RWPE1 (cell line): ENCODE measurements around the gene GLRA1.
"Not testable (repeated sequence)": the region's sequence is repeated elsewhere in the genome, so short reads cannot be mapped to it uniquely, and the experiment has no call there.

Source experiments
- CTCF ChIA-PET: fragments of 350-600 bp; sonication (Branson Sonifier 250); formaldehyde crosslinking; extraction: SDS; loops from one replicate; lab custom pipeline; 2021; lab: Yijun Ruan, JAX
- POLR2A ChIA-PET: fragments of 400-600 bp; formaldehyde crosslinking; extraction: SDS; loops from one replicate; lab custom pipeline; 2020; ENCODE audit warnings: antibody characterized with exemption; ENCODE audit not compliant: low non-redundant PET; lab: Yijun Ruan, JAX
- DNase-seq: peaks from one replicate; pipeline ENCODE4 v3.0.0; 2012; ENCODE audit warnings: low spot score
- H3K27ac ChIP-seq: fragments of 450-650 bp; 2 replicates; pipeline ENCODE4 v1.5.1; 2017
- TF ChIP-seq, protein P1 (sequence below): fragments of 450-650 bp; conservative IDR thresholded peaks from 2 replicates; pipeline ENCODE4 v1.5.1; 2017; ENCODE audit warnings: low read depth, mild to moderate bottlenecking

The GLRA1 gene

DNA sequence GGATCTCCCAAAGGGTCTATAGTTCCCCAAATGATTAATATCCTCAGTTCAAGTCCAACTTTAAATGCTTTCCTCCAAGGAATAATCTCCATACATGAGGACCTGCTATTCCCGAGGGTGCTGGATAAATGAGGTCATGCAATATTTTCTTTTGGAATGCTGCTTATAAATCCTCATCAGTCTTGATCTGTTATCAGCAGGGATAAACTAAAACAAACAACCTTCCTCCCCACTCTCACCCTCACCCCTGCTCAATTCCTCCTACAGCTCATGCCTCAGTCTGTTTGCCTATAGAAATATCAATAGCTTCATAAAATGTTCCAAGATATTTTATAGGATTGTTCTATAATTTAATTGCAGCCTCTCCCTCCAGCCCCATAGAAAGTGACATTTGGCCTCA is 61.1 kb downstream of the GLRA1 start:
- H3K27ac ChIP-seq, result no peak overlapping the region
- TF ChIP-seq, protein P1, sequence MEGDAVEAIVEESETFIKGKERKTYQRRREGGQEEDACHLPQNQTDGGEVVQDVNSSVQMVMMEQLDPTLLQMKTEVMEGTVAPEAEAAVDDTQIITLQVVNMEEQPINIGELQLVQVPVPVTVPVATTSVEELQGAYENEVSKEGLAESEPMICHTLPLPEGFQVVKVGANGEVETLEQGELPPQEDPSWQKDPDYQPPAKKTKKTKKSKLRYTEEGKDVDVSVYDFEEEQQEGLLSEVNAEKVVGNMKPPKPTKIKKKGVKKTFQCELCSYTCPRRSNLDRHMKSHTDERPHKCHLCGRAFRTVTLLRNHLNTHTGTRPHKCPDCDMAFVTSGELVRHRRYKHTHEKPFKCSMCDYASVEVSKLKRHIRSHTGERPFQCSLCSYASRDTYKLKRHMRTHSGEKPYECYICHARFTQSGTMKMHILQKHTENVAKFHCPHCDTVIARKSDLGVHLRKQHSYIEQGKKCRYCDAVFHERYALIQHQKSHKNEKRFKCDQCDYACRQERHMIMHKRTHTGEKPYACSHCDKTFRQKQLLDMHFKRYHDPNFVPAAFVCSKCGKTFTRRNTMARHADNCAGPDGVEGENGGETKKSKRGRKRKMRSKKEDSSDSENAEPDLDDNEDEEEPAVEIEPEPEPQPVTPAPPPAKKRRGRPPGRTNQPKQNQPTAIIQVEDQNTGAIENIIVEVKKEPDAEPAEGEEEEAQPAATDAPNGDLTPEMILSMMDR, result no peak
- CTCF ChIA-PET, result no interaction called here
- DNase-seq, result no peak
- POLR2A ChIA-PET, result no interaction called here

DNA sequence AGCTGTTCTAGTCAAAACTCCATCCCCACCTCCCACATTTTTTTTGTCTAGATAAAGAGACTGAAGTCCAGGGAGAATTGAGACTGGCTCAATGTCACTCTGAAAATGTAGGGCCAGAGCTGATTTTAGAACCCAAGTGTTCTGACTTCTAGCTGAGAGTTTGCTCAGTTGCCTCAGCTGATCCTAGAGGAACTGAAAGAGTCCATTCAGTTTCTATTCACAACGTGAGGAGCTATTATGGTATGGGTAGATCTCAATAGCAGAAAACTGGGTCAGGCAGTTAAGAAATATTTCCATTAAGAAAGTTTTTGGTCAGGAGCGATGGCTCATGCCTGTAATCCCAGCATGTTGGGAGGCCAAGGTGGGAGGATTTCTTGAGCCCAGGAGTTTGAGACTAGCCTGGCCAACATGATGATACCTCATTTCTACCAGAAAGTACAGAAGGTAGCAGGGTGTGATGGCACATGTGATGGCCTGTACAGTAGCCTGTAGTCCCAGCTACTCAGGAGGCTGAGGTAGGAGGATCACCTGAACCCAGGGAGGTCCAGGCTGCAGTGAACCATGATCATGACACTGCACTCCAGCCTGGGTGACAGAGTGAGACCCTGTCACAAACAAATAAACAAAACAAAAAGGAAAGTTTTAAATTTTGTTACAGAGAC is 61.7 kb downstream of the GLRA1 start:
- ChIA-PET CTCF (interaction anchor here (0.5 to 0.6 kb wide), 2 partner anchors 19 to 38 kb away, joined by 3 read pairs; no protein-coding TSS in a partner anchor), POLR2A (no interaction called here)
- H3K27ac ChIP-seq, result no peak overlapping the region
- DNase-seq, result no peak
- TF ChIP-seq, protein P1, result no peak

DNA sequence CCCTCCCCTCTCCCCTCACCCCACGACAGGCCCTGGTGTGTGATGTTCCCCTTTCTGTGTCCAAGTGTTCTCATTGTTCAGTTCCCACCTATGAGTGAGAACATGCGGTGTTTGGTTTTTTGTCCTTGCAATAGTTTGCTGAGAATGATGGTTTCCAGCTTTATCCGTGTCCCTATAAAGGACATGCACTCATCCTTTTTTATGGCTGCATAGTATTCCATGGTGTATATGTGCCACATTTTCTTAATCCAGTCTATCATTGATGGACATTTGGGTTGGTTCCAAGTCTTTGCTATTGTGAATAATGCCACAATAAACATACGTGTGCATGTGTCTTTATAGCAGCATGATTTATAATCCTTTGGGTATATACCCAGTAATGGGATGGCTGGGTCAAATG is 63.8 kb downstream of the GLRA1 start:
- CTCF ChIA-PET, H3K27ac ChIP-seq, DNase-seq, POLR2A ChIA-PET: not testable (repeated sequence)

DNA sequence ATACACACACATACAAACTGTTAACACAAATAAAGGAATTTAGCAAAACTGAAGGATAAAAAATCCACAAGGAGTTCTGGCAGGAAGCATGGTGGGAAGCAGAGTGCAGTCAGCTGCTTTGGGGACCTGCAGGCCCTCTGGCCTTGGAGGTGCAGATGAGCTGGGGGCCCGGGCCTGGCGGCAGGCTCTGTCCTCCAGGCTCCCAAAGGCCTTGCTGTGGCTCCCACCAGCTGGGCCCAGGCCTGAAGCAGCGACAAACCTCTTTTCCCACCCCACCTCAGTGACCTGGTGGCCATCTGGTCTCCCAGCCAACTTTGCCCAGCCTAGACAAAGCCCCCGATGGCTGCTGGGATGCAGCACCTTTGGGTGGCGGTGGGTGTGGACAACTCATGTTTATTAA is 67.8 kb downstream of the GLRA1 start:
- TF ChIP-seq, protein P1, result no peak
- no peak for DNase-seq
- POLR2A ChIA-PET, result no interaction called here
- CTCF ChIA-PET, result no interaction called here
- no peak overlapping the region for H3K27ac ChIP-seq

DNA sequence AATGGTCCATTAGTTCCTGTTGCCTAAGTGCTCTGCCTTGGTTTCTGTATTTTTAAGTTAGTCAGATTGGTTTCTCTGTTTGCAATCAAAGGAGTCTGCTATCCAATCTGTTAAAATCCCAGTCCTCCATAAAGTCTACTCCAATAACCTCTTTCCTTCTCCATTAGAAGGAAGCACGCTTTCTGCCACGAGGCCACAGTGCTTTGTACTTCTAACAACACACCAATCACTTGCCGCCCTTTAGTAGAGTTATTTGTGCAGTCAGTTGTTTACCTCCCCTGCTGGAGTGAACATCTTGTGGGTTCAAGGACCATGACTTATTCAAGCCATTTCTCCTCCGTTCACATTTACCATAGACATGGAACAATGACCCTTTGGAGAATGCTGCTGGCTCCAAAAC is 69.0 kb downstream of the GLRA1 start:
- TF ChIP-seq, protein P1, result no peak
- CTCF ChIA-PET, result no interaction called here
- POLR2A ChIA-PET, result no interaction called here
- H3K27ac ChIP-seq, result no peak overlapping the region
- no peak for DNase-seq

DNA sequence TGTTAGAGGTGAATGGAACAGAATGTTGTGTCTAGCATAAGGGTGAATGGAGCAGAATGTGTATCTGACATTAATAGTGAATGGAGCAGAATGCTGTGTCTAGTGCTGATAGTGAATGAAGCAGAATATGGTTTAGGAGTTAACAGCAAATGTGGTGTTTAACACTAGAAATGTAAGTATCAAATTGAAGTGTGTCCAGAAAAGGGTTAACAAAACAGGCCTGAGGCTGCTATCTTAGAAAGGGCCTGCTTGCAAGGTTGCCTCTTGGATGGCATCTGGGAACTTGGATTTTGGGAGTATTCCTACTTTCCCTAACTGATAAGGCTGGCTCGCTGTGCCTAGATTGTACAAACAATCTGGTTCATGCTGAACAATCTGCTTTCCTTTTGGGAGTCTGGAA is 76.8 kb downstream of the GLRA1 start:
- POLR2A ChIA-PET, result no interaction called here
- no peak for DNase-seq
- no peak overlapping the region for H3K27ac ChIP-seq
- TF ChIP-seq, protein P1, result no peak
- CTCF ChIA-PET, result no interaction called here

DNA sequence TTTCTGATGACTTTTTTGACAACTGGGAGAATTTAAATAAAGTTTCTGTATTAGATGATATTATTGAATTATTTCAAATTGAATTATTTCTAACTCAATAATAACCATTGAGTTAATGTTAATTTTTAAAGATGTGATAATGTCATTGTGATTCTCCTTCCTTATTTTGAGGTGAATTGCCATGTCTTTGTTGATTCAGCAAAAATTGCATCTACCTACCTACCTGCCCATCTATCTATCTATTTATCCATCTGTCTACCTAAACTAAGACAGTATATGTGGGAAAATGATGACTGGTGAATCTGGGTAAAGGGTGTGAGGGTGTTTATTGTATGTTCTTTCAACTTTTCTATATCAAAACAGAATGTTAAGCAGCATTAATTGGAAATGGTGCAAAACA is 77.9 kb downstream of the GLRA1 start:
- no peak overlapping the region for H3K27ac ChIP-seq
- DNase-seq, result no peak
- CTCF ChIA-PET, result no interaction called here
- TF ChIP-seq, protein P1, result no peak
- POLR2A ChIA-PET, result no interaction called here

DNA sequence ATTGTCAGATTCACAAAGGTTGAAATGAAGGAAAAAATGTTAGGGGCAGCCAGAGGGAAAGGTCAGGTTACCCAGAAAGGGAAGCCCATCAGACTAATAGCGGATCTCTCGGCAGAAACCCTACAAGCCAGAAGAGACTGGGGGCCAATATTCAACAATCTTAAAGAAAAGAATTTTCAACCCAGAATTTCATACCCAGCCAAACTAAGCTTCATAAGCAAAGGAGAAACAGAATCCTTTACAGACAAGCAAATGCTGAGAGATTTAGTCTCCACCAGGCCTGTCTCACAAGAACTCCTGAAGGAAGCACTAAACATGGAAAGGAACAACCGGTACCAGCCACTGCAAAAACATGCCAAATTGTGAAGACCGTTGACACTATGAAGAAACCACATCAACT is 91.8 kb downstream of the GLRA1 start:
- DNase-seq, CTCF ChIA-PET, POLR2A ChIA-PET, H3K27ac ChIP-seq: not testable (repeated sequence)
